NCI-H2171 treated with DMSO at 0.1 percent for 48 hours (cell line): ENCODE measurements around the gene SMTN.
"Not testable (repeated sequence)": the region's sequence is repeated elsewhere in the genome, so short reads cannot be mapped to it uniquely, and the experiment has no call there.

Source experiments
- DNase-seq: peaks from one replicate; lab custom pipeline; 2025; lab: John Stamatoyannopoulos, UW

SMTN gene

DNA sequence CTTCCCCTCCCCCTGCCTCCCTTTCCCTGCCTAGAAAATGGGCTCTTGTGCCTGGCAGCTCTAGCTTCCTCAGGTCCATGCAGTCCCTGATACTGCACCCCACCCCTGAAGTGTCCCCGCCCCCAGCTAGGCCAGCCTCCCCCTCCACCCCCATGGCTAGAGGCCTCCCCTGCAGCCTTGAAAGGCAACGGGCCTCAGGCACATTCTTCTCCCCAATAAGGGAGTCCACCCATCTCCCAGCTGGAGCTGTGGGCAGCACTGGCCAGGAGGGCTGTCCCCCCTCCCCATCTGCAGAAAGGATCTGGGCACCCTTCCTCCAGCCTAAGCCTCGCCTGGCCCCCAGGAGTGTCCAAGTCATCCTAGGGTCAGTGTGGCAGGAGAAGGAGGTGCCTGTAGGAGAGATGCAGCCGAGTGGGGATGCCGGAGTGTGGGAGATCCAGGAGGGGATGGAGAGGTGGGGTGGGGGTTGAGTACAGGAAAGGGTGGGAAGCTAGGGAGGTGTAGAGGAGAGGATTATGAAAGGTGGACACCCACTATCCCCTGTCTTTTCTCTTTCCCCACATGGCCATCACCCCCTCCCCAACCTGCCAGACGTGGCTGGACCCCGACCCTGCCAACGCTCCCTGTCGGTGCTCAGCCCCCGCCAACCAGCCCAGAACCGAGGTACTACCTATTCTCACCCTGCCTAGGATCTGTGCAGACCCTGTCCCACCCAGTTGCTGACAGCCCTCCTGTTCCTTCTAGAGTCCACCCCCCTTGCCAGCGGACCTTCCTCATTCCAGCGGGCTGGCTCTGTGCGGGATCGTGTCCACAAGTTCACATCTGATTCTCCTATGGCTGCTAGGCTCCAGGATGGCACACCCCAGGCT lies 9.3 kb downstream of the SMTN start:
- no peak for DNase-seq

DNA sequence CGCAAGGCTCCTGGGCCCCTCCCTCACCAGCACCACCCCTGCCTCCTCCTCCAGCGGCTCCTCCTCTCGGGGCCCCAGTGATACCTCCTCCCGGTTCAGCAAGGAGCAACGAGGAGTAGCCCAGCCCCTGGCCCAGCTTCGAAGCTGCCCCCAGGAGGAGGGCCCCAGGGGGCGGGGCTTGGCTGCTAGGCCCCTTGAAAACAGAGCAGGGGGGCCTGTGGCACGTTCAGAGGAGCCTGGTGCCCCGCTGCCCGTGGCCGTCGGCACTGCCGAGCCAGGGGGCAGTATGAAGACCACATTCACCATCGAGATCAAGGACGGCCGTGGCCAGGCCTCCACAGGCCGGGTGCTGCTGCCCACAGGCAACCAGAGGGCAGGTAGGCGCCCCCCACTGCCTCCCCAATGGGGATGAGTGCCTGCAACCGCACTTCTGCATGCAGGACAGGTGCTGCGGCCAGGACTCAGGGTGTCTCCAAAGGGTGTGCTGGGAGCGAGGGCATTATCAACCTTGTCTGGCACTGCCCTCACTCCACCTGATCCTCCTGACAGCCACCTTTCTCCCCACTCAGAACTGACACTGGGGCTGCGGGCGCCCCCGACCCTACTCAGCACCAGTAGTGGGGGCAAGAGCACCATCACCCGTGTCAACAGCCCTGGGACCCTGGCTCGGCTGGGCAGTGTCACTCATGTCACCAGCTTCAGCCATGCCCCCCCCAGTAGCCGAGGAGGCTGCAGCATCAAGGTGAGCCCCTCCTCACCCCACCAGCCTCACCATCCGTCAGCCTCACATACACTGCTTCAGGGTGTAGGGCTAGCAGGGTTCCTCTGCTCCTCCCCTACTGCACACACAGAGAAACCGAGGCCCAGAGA lies 10.2 kb downstream of the SMTN start:
- DNase-seq = no peak

DNA sequence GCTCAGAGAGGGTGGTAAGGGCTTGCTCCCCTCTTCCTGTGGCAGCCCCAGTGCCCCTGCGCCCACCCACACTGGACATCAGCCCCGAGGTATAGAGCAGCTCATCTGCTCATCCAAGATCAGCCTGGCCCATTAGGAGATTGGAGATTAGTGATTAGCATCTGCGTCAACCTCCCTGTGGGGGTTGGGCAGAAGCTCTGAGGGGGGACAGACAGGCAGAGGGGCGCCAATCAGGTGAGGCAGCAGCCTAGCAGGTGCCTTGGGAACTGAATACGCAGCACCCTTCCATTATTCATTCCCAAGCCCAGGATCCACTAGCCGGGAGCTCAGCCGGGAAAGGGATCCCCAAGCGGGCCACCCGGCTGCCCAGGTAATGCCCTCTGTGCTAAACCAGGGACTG lies 11.0 kb downstream of the SMTN start:
- DNase-seq = no peak

DNA sequence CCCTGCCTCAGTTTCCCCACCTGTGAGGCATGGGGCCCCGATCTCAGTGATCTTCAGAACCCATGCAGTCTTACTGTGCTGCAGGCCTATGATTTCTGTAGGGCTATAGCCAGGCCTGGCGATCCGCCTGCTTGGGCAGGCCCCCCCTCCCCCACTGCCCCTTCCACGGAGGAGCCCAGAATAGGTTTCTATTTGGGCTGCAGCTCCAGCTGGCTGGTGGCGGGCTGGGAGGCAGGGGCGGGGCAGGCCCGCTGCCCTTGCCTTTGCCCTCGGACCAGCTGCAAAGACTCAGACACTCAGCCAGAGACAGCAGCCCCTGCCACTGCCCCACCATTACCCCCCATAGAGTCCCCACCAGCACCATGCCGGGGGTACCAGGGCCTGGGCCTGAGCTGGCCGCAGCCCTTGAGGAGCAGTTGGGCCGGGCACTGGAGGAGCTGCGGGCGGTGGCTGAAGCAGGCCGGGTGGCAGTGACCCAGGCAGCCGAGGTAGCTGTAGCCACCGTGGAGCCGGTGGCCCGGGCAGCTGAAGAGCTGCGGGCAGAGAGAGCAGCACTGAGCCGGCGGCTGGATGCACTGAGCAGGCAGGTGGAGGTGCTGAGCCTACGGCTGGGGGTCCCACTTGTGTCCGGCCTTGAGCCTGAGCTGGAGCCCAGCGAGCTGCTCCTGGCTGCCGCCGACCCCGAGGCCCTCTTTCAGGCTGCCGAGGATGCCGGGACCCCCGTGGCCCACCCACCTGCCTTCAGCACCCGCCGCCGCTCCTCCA lies 12.2 kb downstream of the SMTN start:
- DNase-seq = no peak

DNA sequence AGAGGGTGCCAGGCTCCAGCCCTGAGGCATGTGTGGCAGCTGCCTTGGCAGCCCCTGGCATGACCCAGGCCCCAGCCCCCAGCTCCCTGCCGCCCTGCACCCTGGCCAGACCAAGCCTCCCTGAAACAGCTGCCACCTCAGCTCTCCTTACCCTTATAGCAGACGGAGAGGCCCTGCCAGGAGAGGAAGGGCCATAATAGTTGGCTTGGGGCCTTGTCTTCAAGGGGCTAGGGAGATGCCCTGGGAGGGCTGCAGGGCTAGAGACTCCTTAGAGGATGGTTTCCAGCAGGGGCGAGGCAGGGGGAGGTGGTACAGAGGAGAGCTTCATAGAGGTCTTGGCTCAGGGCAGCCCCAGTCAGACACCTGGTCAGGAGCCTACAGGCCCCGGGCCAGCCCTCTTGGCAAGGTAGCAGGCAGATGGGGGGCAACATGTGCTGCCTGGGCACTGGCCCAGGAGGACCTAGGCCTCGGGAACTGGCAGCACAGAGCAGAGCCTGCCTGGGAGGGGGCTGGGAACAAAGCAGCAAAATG lies 13.0 kb downstream of the SMTN start:
- DNase-seq = peak; percentile 12

DNA sequence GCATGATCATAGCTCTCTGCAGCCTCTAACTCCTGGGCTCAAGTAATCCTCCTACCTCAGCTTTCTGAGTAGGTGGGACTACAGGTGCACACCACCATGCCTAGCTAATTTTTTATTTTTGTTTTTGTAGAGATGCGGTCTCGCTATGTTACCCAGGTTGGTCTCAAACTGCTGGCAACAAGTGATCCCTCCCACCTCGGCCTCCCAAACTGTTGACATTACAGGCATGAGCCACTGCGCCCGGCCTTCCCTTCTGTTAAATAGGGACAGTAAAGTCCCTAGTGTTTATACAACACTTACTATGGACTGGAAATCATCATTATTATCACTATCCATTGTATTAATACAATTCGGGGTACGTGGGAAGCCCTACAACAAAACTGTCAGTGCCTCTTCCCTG lies 13.6 kb downstream of the SMTN start:
- DNase-seq = no peak

DNA sequence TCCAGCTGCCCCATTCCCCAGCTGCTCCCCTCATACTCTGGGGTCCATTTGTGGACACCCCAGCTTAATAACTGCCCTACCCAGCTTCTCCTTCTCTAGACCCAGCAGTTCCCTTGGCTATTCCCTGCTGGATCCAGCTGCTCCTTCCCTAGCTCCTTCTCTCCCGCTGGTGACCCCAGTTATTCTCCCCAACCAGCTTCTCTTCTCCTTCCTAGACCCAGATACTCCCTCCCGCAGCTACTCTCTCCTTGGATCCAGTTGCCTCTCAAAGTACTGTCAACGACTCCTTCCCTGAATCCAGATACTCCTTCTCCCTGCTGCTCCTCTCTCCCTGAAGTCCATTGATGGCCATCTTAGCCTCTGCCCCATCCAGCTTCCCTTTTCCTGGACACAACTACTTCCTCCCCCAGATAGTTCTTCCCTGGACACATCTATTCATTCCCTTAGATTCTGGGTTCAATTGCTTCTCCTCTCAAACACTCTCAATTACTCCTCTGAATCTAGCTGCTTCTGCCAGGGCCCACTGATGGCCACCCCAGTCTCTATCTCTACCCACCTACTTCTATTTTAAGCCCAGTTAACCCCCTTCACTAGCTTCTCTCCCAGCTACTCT lies 14.6 kb downstream of the SMTN start:
- DNase-seq = no peak

DNA sequence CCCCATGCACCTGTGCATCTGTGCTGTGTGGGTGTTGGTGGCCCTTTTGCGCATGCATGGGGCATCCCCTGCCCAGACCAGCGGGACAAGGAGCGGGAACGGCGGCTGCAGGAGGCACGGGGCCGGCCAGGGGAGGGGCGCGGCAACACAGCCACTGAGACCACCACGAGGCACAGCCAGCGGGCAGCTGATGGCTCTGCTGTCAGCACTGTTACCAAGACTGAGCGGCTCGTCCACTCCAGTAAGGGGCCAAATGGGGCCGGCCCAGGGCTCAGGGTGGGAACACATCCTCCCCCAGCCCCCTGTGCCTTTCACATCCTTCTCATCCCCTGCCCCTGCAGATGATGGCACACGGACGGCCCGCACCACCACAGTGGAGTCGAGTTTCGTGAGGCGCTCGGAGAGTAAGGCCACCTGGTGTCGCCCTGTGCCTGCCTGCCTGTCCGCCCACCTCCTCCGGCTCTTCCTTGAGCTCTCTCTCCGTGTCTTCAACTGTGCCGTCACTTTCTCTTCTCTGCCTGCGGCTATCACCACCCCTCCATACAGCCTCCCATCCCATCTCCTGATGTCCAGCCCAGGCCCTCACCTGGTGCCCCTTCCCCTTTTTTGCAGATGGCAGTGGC lies 15.7 kb downstream of the SMTN start:
- no peak for DNase-seq

DNA sequence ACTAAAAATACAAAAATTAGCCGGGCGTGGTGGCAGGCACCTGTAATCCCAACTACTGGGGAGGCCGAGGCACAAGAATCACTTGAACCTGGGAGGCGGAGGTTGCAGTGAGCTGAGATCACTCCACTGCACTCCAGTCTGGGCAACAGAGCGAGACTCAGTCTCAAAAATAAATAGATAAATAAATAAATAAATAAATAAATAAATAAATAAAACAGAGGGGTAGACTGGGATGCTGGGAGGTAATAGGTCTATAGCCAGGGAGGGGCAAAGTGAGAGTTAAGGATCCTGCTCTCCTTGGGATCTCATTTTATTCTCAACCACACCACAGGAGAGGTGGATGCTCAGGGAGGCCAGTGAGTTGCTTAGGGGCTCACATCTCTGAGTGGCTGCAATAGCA lies 16.4 kb downstream of the SMTN start:
- DNase-seq = not testable (repeated sequence)

DNA sequence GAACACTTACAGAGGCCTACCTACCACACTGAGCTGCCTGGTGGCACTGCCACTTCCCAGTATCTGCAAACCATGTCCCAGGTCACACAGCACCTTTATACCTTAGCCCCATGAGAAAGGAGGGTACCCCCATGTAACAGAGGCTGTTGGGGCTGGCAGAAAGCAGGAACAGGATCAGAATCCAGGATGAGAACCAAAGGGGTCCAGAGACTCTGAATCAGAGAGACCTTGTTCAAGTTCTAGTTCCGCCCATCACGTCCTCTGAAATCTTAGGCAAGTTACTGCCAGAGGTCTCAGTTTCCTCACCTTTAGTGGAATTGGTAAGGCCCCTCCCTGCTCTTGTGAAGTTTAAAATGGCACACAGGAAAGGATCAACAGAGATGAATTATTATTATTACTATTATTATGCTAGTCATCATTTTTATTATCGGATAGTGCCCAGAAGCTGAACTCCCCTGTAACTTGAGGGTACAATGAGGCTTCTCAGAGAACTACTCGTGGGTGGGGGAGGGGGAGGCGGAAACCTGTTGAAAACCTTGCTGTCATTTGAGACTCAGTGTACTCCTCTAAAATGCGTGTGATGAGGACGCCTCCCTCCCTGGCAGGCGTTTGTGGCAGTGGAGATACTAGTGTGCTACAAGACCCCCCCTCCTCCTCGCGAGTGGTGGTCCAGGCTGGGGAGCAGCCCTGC lies 17.0 kb downstream of the SMTN start:
- no peak for DNase-seq

DNA sequence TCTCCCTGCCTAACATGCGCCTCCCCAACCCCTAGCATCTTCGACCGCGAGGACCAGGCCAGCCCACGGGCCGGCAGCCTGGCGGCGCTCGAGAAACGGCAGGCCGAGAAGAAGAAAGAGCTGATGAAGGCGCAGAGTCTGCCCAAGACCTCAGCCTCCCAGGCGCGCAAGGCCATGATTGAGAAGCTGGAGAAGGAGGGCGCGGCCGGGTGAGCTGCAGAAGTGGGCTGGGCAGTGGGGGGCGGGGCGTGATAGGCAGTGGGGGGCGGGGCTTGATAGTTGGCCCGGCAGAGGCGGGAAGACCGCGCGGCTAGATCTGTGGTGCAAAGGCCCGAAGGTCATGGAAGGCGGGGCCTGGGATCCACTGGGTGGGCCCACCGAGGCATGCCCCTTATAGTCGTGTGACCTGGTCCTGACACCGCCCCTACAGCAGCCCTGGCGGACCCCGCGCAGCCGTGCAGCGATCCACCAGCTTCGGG lies 17.6 kb downstream of the SMTN start:
- DNase-seq = no peak

DNA sequence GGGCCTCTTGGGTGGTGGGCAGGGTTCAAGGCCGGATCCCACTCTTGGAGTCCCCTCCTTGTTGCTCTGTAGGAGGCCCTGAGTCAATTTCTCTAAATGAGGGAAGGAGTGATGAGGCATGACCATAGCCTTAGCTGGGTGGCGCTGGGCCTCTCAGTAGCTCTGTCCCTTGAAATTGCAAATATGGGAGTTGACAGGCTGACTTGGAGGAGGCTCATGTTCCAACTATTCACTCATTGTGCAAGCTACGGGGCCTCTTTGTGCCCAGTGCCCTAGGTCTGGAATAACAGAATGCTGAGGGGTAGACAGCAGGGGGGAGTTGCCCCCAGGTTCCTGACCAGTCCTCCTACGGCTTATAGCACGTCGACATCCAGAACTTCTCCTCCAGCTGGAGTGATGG lies 18.3 kb downstream of the SMTN start:
- no peak for DNase-seq

DNA sequence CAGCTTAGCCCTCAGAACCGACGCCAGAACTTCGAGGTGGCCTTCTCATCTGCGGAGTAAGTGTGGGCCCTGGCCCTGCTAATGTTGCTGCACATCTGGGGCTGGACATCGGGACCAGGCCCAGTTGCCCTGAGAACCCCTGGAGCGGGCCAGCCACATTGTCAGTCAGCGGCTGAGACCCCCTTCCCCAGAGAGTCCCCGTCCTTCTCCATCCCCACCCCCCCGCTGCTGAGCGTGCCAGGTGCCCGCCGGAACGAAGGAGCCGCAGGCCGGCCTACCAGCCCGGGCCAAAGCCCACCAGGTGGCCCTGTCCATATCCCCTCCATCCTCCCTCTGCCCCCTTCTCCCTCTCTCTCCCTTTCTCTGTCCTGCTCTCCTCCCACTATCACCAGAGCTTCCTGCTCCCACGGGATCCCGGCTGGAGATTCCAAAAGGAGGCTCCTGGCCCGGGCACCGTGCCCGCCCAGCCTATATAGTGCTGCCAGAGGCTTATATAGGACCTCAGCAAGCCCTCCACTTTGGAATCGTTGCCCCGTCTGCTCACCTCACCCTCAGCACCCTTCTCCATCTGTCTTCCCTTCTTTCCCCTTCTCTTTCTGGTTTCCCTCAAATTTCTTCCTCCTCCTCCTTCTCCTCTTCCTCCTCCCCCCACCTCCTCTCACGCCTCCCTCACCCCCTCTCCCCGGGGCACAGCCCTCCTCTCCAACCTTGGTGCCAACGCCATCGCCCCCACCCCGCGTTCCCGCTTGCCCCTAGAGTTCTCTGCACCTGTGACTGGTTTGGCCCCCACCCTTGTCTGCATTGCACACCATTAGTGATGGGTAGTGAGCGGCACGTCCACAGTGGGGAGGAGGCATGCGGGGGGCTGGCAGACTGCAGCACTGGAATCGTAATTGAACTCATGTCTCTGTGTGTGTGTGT lies 19.0 kb downstream of the SMTN start:
- DNase-seq = no peak

DNA sequence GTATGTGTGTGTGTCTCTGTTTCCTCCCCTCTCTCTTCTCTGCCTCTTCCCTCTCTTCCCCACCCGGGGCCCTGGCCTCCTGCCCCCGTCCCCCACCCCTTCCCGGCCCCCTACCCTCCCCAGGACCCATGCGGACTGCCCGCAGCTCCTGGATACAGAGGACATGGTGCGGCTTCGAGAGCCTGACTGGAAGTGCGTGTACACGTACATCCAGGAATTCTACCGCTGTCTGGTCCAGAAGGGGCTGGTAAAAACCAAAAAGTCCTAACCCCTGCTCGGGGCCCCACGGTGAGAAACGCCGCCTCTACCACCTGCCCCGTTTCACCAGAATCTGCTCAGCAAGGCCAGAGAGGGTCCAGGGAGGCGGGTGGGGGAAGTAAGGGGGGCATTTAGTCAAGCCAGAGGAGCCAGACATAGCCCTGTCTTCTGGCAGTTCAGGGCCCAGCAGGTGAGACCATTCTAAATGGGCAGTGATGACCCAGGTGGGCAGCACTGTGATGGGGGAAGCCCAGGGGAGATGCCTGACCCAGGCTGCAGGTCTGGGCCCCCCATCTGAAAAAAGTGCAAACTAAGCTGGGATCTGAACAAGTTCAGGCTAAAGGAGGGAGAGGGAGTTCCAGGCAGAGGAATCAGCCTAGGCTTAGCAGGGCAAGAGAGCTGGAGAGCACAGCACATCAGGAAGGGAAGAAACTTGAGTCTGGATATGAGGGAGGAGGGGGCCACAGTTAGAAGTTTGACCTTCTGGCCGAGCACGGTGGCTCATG lies 19.8 kb downstream of the SMTN start:
- DNase-seq = no peak

DNA sequence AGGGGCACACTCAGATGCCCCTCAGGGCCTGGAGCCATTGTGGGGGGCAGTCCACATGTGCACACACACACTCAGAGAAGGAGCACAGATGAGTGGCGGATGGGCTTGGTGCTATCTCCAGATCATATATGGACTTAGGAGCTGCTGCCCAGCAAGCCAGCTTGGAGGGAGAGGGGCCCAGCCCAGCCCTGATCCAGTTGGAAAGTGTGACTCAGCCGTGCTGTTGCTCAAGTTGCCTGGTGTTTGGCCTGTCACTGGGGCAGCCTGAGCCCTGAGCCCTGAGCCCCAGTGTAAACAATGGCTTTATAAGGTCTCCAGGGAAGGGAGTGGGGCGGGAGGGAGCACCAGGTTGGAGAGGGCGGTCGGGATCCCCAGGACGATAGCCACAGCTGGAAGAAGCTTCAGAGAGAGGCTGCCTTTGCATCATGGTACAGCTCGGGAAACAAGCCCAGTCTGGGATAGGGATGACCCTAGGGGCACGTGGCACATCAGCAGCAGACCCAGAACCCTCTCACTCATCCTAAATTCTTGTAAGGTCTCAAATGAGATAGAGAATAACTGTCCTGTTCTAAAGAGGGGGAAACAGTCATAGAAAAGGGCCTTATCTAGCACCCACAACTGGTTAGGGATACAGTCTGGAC lies 21.4 kb downstream of the SMTN start:
- no peak for DNase-seq

DNA sequence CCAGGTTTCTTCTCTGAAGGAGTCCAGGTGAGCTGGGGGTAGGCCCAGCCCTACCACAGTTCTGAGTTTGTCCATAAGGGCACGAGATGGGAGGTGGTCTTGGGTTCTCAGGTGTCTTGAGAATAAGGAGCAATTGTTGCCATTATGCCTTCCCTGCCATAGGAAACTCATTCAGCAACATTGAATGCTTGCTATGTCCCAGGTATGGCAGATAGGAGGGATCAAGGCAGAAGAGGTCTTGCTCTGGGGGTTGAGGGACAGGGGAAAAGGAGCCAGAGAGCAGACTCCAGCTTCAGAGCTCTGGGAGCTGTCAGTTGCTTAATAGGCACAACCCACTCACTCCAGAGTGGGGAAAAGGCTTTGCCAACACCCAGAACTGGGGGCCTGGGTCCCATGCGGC lies 22.0 kb downstream of the SMTN start:
- no peak for DNase-seq

DNA sequence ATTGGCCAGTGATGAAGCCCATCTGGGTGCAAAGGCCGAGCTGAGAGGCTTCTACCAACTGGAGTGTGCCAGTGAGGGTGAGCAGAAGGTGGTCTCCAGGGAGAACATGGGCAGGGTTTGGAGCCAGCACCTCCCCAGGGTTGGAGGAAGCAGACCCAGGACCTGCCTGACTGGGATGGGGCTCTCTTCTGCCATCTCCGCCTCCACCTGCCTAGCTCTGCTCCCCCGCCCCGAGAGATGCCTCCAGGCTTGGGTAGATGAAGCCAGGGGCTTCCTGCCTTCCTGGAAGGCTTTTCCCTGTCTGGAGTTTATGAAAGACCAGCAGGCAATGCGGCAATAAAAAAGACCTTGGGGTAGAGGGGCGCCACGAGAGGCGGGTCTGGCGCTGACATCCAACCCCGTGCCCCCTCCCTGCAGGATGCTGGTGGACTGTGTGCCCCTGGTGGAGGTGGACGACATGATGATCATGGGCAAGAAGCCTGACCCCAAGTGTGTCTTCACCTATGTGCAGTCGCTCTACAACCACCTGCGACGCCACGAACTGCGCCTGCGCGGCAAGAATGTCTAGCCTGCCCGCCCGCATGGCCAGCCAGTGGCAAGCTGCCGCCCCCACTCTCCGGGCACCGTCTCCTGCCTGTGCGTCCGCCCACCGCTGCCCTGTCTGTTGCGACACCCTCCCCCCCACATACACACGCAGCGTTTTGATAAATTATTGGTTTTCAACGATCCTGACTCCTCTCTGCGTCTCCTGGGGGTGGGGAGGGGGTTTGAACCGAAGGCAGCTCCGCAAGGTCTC lies 23.0 kb downstream of the SMTN start:
- DNase-seq = no peak
